Ishikawa (cell line): ENCODE results near the gene LCE3B.

ENCODE experiments used
- CEBPB ChIP-seq: IDR thresholded peaks from 2 replicates; pipeline ENCODE4 v1.6.1; 2012
- CREB1 ChIP-seq: IDR thresholded peaks from 2 replicates; pipeline ENCODE4 v1.6.1; 2012; ENCODE audit warnings: low read depth
- EP300 ChIP-seq: IDR thresholded peaks from 2 replicates; pipeline ENCODE4 v1.6.1; 2012; ENCODE audit warnings: borderline replicate concordance
- FOXM1 ChIP-seq: IDR thresholded peaks from 2 replicates; pipeline ENCODE4 v1.6.1; 2012; ENCODE audit warnings: low read depth, borderline replicate concordance
- RAD21 ChIP-seq: IDR thresholded peaks from 2 replicates; pipeline ENCODE4 v1.6.1; 2012; ENCODE audit warnings: low read depth
- TAF1 ChIP-seq: IDR thresholded peaks from 2 replicates; pipeline ENCODE4 v1.6.1; 2012; ENCODE audit warnings: low read depth, mild to moderate bottlenecking
- TCF12 ChIP-seq: IDR thresholded peaks from 2 replicates; pipeline ENCODE4 v1.6.1; 2012; ENCODE audit warnings: low read depth
- TEAD4 ChIP-seq: IDR thresholded peaks from 2 replicates; pipeline ENCODE4 v1.6.1; 2012
- ZBTB7A ChIP-seq: IDR thresholded peaks from 2 replicates; pipeline ENCODE4 v1.6.1; 2012; ENCODE audit warnings: low read depth
- TF ChIP-seq, protein P1 (sequence below): IDR thresholded peaks from 2 replicates; pipeline ENCODE4 v1.6.1; 2012; ENCODE audit warnings: low read depth, mild to moderate bottlenecking

DNA sequence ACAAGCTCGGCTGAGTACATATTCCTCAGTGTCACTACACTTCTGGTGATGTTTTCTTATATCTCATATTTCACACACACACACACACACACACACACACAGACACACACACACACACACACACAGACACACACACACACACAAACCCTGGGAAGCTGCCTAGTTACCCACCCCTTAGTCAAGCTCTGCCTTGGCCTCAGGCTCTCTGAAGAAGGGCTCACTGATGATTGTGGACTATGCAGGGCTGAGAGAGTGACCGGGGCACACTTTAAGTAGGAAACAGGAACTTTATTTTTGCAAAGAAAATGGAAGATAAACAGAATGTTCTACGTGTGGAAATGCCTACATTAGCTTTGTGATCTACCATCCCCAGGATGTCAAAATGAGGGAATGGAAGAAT, 30.3 kb downstream of the LCE3B start:
- no peak for TF ChIP-seq CEBPB
- TF ChIP-seq TAF1 = no peak
- no peak for TF ChIP-seq TCF12
- no peak for TF ChIP-seq RAD21
- TF ChIP-seq EP300 = no peak
- TF ChIP-seq ZBTB7A = no peak
- no peak for TF ChIP-seq CREB1
- TF ChIP-seq, protein P1, sequence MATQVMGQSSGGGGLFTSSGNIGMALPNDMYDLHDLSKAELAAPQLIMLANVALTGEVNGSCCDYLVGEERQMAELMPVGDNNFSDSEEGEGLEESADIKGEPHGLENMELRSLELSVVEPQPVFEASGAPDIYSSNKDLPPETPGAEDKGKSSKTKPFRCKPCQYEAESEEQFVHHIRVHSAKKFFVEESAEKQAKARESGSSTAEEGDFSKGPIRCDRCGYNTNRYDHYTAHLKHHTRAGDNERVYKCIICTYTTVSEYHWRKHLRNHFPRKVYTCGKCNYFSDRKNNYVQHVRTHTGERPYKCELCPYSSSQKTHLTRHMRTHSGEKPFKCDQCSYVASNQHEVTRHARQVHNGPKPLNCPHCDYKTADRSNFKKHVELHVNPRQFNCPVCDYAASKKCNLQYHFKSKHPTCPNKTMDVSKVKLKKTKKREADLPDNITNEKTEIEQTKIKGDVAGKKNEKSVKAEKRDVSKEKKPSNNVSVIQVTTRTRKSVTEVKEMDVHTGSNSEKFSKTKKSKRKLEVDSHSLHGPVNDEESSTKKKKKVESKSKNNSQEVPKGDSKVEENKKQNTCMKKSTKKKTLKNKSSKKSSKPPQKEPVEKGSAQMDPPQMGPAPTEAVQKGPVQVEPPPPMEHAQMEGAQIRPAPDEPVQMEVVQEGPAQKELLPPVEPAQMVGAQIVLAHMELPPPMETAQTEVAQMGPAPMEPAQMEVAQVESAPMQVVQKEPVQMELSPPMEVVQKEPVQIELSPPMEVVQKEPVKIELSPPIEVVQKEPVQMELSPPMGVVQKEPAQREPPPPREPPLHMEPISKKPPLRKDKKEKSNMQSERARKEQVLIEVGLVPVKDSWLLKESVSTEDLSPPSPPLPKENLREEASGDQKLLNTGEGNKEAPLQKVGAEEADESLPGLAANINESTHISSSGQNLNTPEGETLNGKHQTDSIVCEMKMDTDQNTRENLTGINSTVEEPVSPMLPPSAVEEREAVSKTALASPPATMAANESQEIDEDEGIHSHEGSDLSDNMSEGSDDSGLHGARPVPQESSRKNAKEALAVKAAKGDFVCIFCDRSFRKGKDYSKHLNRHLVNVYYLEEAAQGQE = no peak
- no peak for TF ChIP-seq FOXM1
- TF ChIP-seq TEAD4 = no peak
